Endothelial cell of umbilical vein (primary cell): Measurements from ENCODE around the gene PAX9. TPM values are rescaled to one million over a fixed set of nuclear protein-coding genes. Genes with fewer than 3 reads are reported as not detected.

Source experiments
- BruUV-seq: library from RNA; stranded (reverse); fragments of 400-500 nt; replicated peaks from 2 replicates; lab custom pipeline; 2021; lab: Mats Ljungman, UMichigan
- CTCF ChIA-PET: fragments of 300-600, 350-600 bp; sonication (Branson Sonifier 250); formaldehyde crosslinking; loops from one replicate; lab custom pipeline; 2021; ENCODE audit warnings: antibody characterized with exemption, inconsistent platforms; lab: Charles Lee
- POLR2A ChIA-PET: fragments of 300-600, 350-600 bp; sonication (Branson Sonifier 250); formaldehyde crosslinking; loops from one replicate; lab custom pipeline; 2021; ENCODE audit warnings: antibody characterized with exemption, inconsistent platforms; lab: Charles Lee
- DNase-seq: peaks from one replicate; pipeline ENCODE4 v3.0.0-alpha.2; 2011; ENCODE audit warnings: low read depth, low spot score
- FAIRE-seq: peaks from 2 replicates; lab custom pipeline; 2011; peaks lifted over from hg19 to GRCh38; lab: Jason Lieb, UNC
- H2AFZ ChIP-seq: 2 replicates; pipeline ENCODE4 v1.6.0; 2012; ENCODE audit warnings: low read depth, low read length, control low read depth, inconsistent platforms
- H3K27ac ChIP-seq: 2 replicates; pipeline ENCODE4 v1.5.1; 2011; ENCODE audit warnings: low read depth, mild to moderate bottlenecking, control low read depth, low read length, moderate library complexity; ENCODE audit not compliant: insufficient read depth
- H3K27me3 ChIP-seq, 2 experiments: 2 replicates each; pipeline versions ENCODE4 v1.6.0 to v1.6.1; 2011; ENCODE audit warnings: low read length in 2 of 2, mixed read lengths in 1 of 2; ENCODE audit not compliant: control insufficient read depth in 2 of 2, insufficient read depth in 2 of 2
- H3K36me3 ChIP-seq, 2 experiments: 2 replicates in 1 of 2; 3 replicates in 1 of 2; pipeline ENCODE4 v1.5.1; 2011; ENCODE audit warnings: low read length in 2 of 2, mild to moderate bottlenecking in 1 of 2, moderate library complexity in 1 of 2; ENCODE audit not compliant: control insufficient read depth in 2 of 2, insufficient read depth in 2 of 2; ENCODE audit errors: extremely low read depth in 1 of 2
- H3K4me1 ChIP-seq: 3 replicates; pipeline ENCODE4 v1.5.1; 2011; ENCODE audit warnings: mild to moderate bottlenecking, low read length; ENCODE audit not compliant: control insufficient read depth, insufficient read depth; ENCODE audit errors: extremely low read depth
- H3K4me2 ChIP-seq: 2 replicates; pipeline ENCODE4 v1.6.1; 2011; ENCODE audit warnings: low read length, control low read depth, mixed read lengths; ENCODE audit not compliant: insufficient read depth
- H3K4me3 ChIP-seq, 3 experiments: fragments of 200-600 bp in 1 of 3; sonication (generic), shearing (Covaris generic) in 1 of 3; replicated peaks in 1 of 3; 2 replicates each; pipeline ENCODE4 v1.5.1; 2011 to 2016; ENCODE audit warnings: control low read depth in 3 of 3, low read length in 3 of 3, mild to moderate bottlenecking in 2 of 3, inconsistent platforms in 1 of 3, low read depth in 1 of 3, moderate library complexity in 1 of 3; ENCODE audit not compliant: insufficient read depth in 1 of 3
- H3K79me2 ChIP-seq: 2 replicates; pipeline ENCODE4 v1.6.0; 2012; ENCODE audit warnings: low read length, inconsistent platforms; ENCODE audit not compliant: control insufficient read depth, insufficient read depth
- H3K9ac ChIP-seq: replicated peaks from 2 replicates; pipeline ENCODE3; 2011; ENCODE audit warnings: low read length, control low read depth; ENCODE audit not compliant: insufficient read depth; ENCODE audit errors: extremely low read depth
- H3K9me1 ChIP-seq: replicated peaks from 3 replicates; pipeline ENCODE4 v1.6.0; 2011; ENCODE audit warnings: mild to moderate bottlenecking, low read length; ENCODE audit not compliant: control insufficient read depth, insufficient read depth; ENCODE audit errors: extremely low read depth
- H3K9me3 ChIP-seq: replicated peaks from 2 replicates; pipeline ENCODE4 v1.5.1; 2012; ENCODE audit warnings: low read length, inconsistent platforms; ENCODE audit not compliant: control insufficient read depth, insufficient read depth
- H4K20me1 ChIP-seq: replicated peaks from 2 replicates; pipeline ENCODE3; 2011; ENCODE audit warnings: mild to moderate bottlenecking, low read length; ENCODE audit not compliant: control insufficient read depth, insufficient read depth; ENCODE audit errors: extremely low read depth
- CTCF ChIP-seq, 2 donors: IDR thresholded peaks; 1 replicate in 1 of 2; 2 replicates in 1 of 2; pipeline ENCODE4 v1.5.1; 2011; ENCODE audit warnings: low read length in 2 of 2, mild to moderate bottlenecking in 2 of 2, moderate library complexity in 2 of 2, control low read depth in 1 of 2, inconsistent platforms in 1 of 2, low read depth in 1 of 2; ENCODE audit not compliant: insufficient read depth in 1 of 2; ENCODE audit errors: extremely low read depth in 1 of 2
- EZH2 ChIP-seq: IDR thresholded peaks from 2 replicates; pipeline ENCODE4 v1.6.1; 2012; ENCODE audit warnings: borderline replicate concordance, low read depth, mild to moderate bottlenecking, moderate library complexity, low read length, inconsistent platforms; ENCODE audit not compliant: severe bottlenecking
- FOS ChIP-seq: IDR thresholded peaks from 2 replicates; pipeline ENCODE4 v1.6.1; 2011; ENCODE audit warnings: mild to moderate bottlenecking, low read length, moderate library complexity, borderline replicate concordance; ENCODE audit not compliant: insufficient read depth
- GATA2 ChIP-seq: IDR thresholded peaks from 2 replicates; pipeline ENCODE4 v1.7.0; 2011; ENCODE audit warnings: low read depth, mild to moderate bottlenecking, moderate library complexity, mixed read lengths, low read length; ENCODE audit not compliant: insufficient read length, insufficient read depth
- JUN ChIP-seq: IDR thresholded peaks from 2 replicates; pipeline ENCODE4 v1.6.1; 2011; ENCODE audit warnings: borderline replicate concordance, low read depth; ENCODE audit not compliant: insufficient read length, insufficient read depth
- MAX ChIP-seq: IDR thresholded peaks from 2 replicates; pipeline ENCODE4 v1.6.1; 2011; ENCODE audit not compliant: insufficient read depth, insufficient read length
- MYC ChIP-seq: IDR thresholded peaks from one replicate; pipeline ENCODE4 v1.6.1; 2011; ENCODE audit warnings: mild to moderate bottlenecking, low read depth, low read length
- POLR2A ChIP-seq: IDR thresholded peaks from 2 replicates; pipeline ENCODE4 v1.6.1; 2012; ENCODE audit warnings: low read depth, mild to moderate bottlenecking, control low read depth, low read length
- POLR2AphosphoS5 ChIP-seq: IDR thresholded peaks from 2 replicates; pipeline ENCODE4 v1.6.1; 2012; ENCODE audit warnings: low read depth, mild to moderate bottlenecking, control low read depth, low read length, moderate library complexity; ENCODE audit not compliant: insufficient read depth
- dilution Hi-C: fragments of 300-500 bp; cut with MboI; formaldehyde crosslinking; loops from one replicate; pipeline ENCODE4 v1.15.0; 2019; ENCODE audit warnings: low sequenced_read_pairs; ENCODE audit not compliant: extremely low pct_ligation_motif_present
- intact Hi-C: fragments of 100-400 bp; cut with micrococcal nuclease; formaldehyde crosslinking; loops from one replicate; pipeline ENCODE4 v1.10.0; 2022
- polyA plus RNA-seq, 4 experiments: library from polyadenylated mRNA; depleted of rRNA in 3 of 4; stranded (reverse) in 3 of 4; unstranded in 1 of 4; fragments of >200 nt; gene quantifications; 2 replicates each; pipeline versions ENCODE4 v1.2.1 to v1.2.3, GENCODE V29; 2011 to 2012; ENCODE audit warnings: missing spikeins in 1 of 4
- total RNA-seq: library from RNA; stranded (reverse); gene quantifications from 2 replicates; pipeline ENCODE4 v1.2.3, GENCODE V29; 2021

Gene PAX9
- total and polyA plus RNA-seq, 2 donors (not counting 3 experiments of a cell fraction or from before 2014, with no cell fraction given), result 0.37 to 0.44 TPM

DNA sequence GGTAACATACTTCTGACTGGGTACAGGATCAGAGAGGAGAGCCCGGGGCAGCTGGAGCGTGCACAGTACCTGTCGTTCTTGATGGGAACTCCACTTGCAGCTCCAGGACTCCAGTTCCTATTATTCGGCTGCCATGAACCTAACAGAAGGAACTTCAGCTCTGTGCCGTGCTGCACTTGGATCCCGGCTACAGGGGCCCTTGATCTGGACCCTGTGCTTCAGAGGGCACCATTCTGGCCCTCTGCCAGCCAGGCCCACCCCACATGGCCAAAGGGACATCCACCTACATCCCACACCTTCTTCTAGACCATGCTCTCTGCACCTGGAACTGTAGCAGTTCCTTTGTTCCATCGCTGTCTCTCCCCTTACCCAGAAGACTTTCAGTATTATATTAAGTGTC lies 58.2 kb downstream of the PAX9 start:
- H3K79me2 ChIP-seq, result no peaks in the 10 kb centered on the region
- no peak overlapping the region for H3K9ac ChIP-seq
- no peaks in the 10 kb centered on the region for H3K4me1 ChIP-seq
- no peak overlapping the region for H3K4me3 ChIP-seq
- H2AFZ ChIP-seq, result no peak overlapping the region
- DNase-seq, result no peak
- dilution Hi-C loops, result no loop called here
- no peaks in the 10 kb centered on the region for H3K27me3 ChIP-seq
- TF ChIP-seq CTCF (IDR thresholded peaks at IDR 0.05; ENCODE audit: extremely low read depth in 1 of 2, insufficient read depth in 1 of 2, low read depth in 1 of 2, low read length in 2 of 2), result no peak
- no peak for TF ChIP-seq EZH2
- TF ChIP-seq MAX, result no peak
- no peak for TF ChIP-seq MYC
- TF ChIP-seq POLR2A, result no peak
- no peak for TF ChIP-seq JUN
- TF ChIP-seq FOS, result no peak
- TF ChIP-seq GATA2, result no peak
- TF ChIP-seq POLR2AphosphoS5, result no peak
- no TSS peak for BruUV-seq
- FAIRE-seq, result no peak
- intact Hi-C loops, result no loop called here
- CTCF ChIA-PET, result interaction anchor here (0.8 kb wide), 1 partner anchor 20 kb away, joined by 4 read pairs; no protein-coding TSS in a partner anchor
- no peaks in the 10 kb centered on the region for H4K20me1 ChIP-seq
- no peaks in the 10 kb centered on the region for H3K9me1 ChIP-seq
- POLR2A ChIA-PET, result no interaction called here
- H3K9me3 ChIP-seq, result no peaks in the 10 kb centered on the region
- no peak overlapping the region for H3K4me2 ChIP-seq
- H3K27ac ChIP-seq, result no peak overlapping the region
- H3K36me3 ChIP-seq, result no peaks in the 10 kb centered on the region
